ENCODE data around the gene ZNF385A. TPM values are rescaled to one million over a fixed set of nuclear protein-coding genes. Genes with fewer than 3 reads are reported as not detected.

The ZNF385A gene
- total and polyA plus RNA-seq, 9 of the 15 experiments (the other 6 are each of a cell fraction or from before 2014, with no cell fraction given) = 1.0 to 111 (median 7.7) TPM

GRCh38 chr12:54358945-54359761, 25.4 kb downstream of the ZNF385A start (continued):
- no peak for TF ChIP-seq ZNF699 (CRISPR knock-in tag; IDR thresholded peaks at IDR 0.05; ENCODE audit: insufficient replicate concordance)
- TF ChIP-seq ATF7 (IDR thresholded peaks at IDR 0.05) = peak; percentile 80
- no peak for TF ChIP-seq ZNF507 (tag; conservative IDR thresholded peaks at IDR 0.05)
- TF ChIP-seq FOXK1 (CRISPR knock-in tag; IDR thresholded peaks at IDR 0.05; ENCODE audit: borderline replicate concordance) = no peak
- no peak for TF ChIP-seq SNAPC5 (CRISPR knock-in tag; IDR thresholded peaks at IDR 0.05)
- TF ChIP-seq MEF2A (IDR thresholded peaks at IDR 0.05; ENCODE audit: control insufficient read depth, low read depth, low read length) = no peak
- TF ChIP-seq PCBP1 (IDR thresholded peaks at IDR 0.05; ENCODE audit: low read depth, low read length, poor library complexity, severe bottlenecking) = no peak
- peak in 1 of 2 experiments; percentile 57; a peak in 3 of 4 replicates for TF ChIP-seq RAD21 (CRISPR knock-in tag; conservative IDR thresholded peaks at IDR 0.05 in 1 of 2, IDR thresholded peaks at IDR 0.05 in 1 of 2)
- TF ChIP-seq THRA (IDR thresholded peaks at IDR 0.05) = no peak
- peak in 1 of 2 experiments; percentile 18; a peak in 3 of 4 replicates for TF ChIP-seq TBL1XR1 (IDR thresholded peaks at IDR 0.05; ENCODE audit: low read length in 2 of 2)
- no peak for TF ChIP-seq SREBF1 (IDR thresholded peaks at IDR 0.05; ENCODE audit: borderline replicate concordance, low read depth, low read length)
- TF ChIP-seq MTA2 (IDR thresholded peaks at IDR 0.05; ENCODE audit: low read depth) = peak; percentile 49
- TF ChIP-seq SMARCE1 (IDR thresholded peaks at IDR 0.05) = peak; percentile 95
- no peak for TF ChIP-seq ZNF609 (CRISPR knock-in tag; IDR thresholded peaks at IDR 0.05; ENCODE audit: borderline replicate concordance)
- TF ChIP-seq STAT5A (IDR thresholded peaks at IDR 0.05; ENCODE audit: borderline replicate concordance, low read length) = peak; percentile 58; the same call in 1 of the 2 replicates
- no peak for TF ChIP-seq CHD1 (IDR thresholded peaks at IDR 0.05; ENCODE audit: low read length)
- no peak for TF ChIP-seq U2AF1 (optimal IDR thresholded peaks at IDR 0.05; ENCODE audit: low read depth, low read length)
- no peak for TF ChIP-seq ZZZ3 (IDR thresholded peaks at IDR 0.05)
- no peak for TF ChIP-seq NELFE (IDR thresholded peaks at IDR 0.05; ENCODE audit: insufficient read depth, insufficient read length)
- peak; percentile 63; the same call in 1 of the 2 replicates for TF ChIP-seq MYBL2 (IDR thresholded peaks at IDR 0.05; ENCODE audit: low read depth)
- TF ChIP-seq MYBL2 (CRISPR knock-in tag; IDR thresholded peaks at IDR 0.05; ENCODE audit: borderline replicate concordance) = no peak
- TF ChIP-seq HDGF (IDR thresholded peaks at IDR 0.05) = no peak
- TF ChIP-seq TRIM24 (IDR thresholded peaks at IDR 0.05) = peak; percentile 64 to 85
